ENCODE data around the gene ERC2.
"Not testable (repeated sequence)": the region's sequence is repeated elsewhere in the genome, so short reads cannot be mapped to it uniquely, and the experiment has no call there.

Gene ERC2

GRCh38 chr3:56303487-56303886 lies 164.8 kb downstream of the ERC2 start:
- FAIRE-seq, result no peak

GRCh38 chr3:56302417-56302816 lies 165.8 kb downstream of the ERC2 start:
- FAIRE-seq, result no peak

- FAIRE-seq, result no peak
Measured at GRCh38 chr3:56297281-56297840, 170.9 kb downstream of the ERC2 start.

GRCh38 chr3:56296361-56296760 lies 171.9 kb downstream of the ERC2 start:
- no peak for FAIRE-seq

- no peak for FAIRE-seq
Measured at GRCh38 chr3:56295161-56295560, 173.1 kb downstream of the ERC2 start.

- no peak for FAIRE-seq
Measured at GRCh38 chr3:56294286-56294685, 174.0 kb downstream of the ERC2 start.

- no peak for FAIRE-seq
Measured at GRCh38 chr3:56291953-56292352, 176.3 kb downstream of the ERC2 start.

- FAIRE-seq, result no peak
Measured at GRCh38 chr3:56291244-56291680, 177.0 kb downstream of the ERC2 start.

GRCh38 chr3:56290374-56290773 lies 177.9 kb downstream of the ERC2 start:
- FAIRE-seq, result no peak

- no peak for FAIRE-seq
Measured at GRCh38 chr3:56288258-56288657, 180.0 kb downstream of the ERC2 start.

- FAIRE-seq, result no peak
Measured at GRCh38 chr3:56282341-56282740, 185.9 kb downstream of the ERC2 start.

GRCh38 chr3:56277236-56277635 lies 191.0 kb downstream of the ERC2 start:
- FAIRE-seq, result no peak

- no peak for FAIRE-seq
Measured at GRCh38 chr3:56275120-56275519, 193.1 kb downstream of the ERC2 start.

GRCh38 chr3:56269755-56270535 lies 198.3 kb downstream of the ERC2 start:
- FAIRE-seq, result no peak

GRCh38 chr3:56268616-56269383 lies 199.5 kb downstream of the ERC2 start:
- FAIRE-seq, result no peak

- not testable (repeated sequence) for FAIRE-seq
Measured at GRCh38 chr3:56261852-56262251, 206.4 kb downstream of the ERC2 start.

- no peak for FAIRE-seq
Measured at GRCh38 chr3:56260262-56260661, 208.0 kb downstream of the ERC2 start.

- FAIRE-seq, result no peak
Measured at GRCh38 chr3:56257826-56258225, 210.4 kb downstream of the ERC2 start.

GRCh38 chr3:56254835-56255234 lies 213.4 kb downstream of the ERC2 start:
- FAIRE-seq, result no peak

GRCh38 chr3:56253941-56254665 lies 214.2 kb downstream of the ERC2 start:
- FAIRE-seq, result no peak

- FAIRE-seq, result peak; percentile 78
Measured at GRCh38 chr3:56251343-56251945, 216.8 kb downstream of the ERC2 start.

GRCh38 chr3:56248021-56248420 lies 220.2 kb downstream of the ERC2 start:
- no peak for FAIRE-seq

GRCh38 chr3:56238299-56238698 lies 230.0 kb downstream of the ERC2 start:
- no peak for FAIRE-seq

Measured in TTC549 (cell line).